ENCODE measurements around the gene SLC9A6.
A peak's percentile ranks its signal among the peaks of the same experiment; 100 is the strongest.

SLC9A6 gene

DNA sequence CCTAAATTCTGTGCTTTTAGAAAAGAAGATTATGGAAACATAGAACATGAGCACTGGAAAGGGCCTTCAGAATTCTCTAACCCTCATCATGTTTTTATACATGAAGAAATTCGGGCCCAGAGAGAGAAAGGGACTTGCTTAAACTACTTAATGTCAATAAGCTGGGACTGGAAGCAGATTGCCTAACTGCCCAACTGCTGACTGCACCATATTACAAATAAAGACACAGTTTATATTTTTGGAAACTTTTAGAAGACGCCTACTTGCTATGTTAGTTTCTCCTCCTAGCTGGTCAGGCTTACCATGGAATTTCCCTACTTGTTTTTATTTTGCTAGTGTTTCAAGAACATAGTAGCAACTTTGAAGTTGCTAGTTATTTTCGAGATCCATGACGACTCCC is 47.1 kb downstream of the SLC9A6 start:
- peak; percentile 71 for DNase-seq
- Histone ChIP-seq H3K27me3 (replicated peaks; ENCODE audit: insufficient read depth, low read length) (no peaks in the 10 kb centered on the region), H3K4me3 (ENCODE audit: low read length) (0 out of 2 replicates have a peak overlapping the region, but pooled peaks have one; percentile 9), H4K20me1 (ENCODE audit: insufficient read depth, low read length) (no peaks in the 10 kb centered on the region), H3K4me1 (ENCODE audit: low read length) (peaks cover 39% of the 10 kb centered on the region), H3K79me2 (ENCODE audit: low read length) (no peaks in the 10 kb centered on the region), H3K27ac (ENCODE audit: low read length) (peak overlapping the region; percentile 98), H3K36me3 (replicated peaks; ENCODE audit: insufficient read depth, low read length) (no peaks in the 10 kb centered on the region), H3K9me2 (replicated peaks; ENCODE audit: insufficient read depth, low read length) (no peaks in the 10 kb centered on the region), H3K9me3 (replicated peaks; ENCODE audit: insufficient read depth, low read length) (no peaks in the 10 kb centered on the region), H3K4me2 (ENCODE audit: low read depth, low read length) (peak overlapping the region; percentile 76), H3K9ac (ENCODE audit: low read length) (peak overlapping the region; percentile 65), H3F3A (ENCODE audit: insufficient read depth, low read length) (peaks cover 41% of the 10 kb centered on the region), H2AFZ (ENCODE audit: low read length) (no peak overlapping the region)
- TF ChIP-seq EZH2phosphoT487 (IDR thresholded peaks at IDR 0.05; ENCODE audit: low read length) (no peak), EZH2 (optimal IDR thresholded peaks at IDR 0.05; ENCODE audit: low read depth, low read length) (no peak)
- TF ChIP-seq, protein P1, sequence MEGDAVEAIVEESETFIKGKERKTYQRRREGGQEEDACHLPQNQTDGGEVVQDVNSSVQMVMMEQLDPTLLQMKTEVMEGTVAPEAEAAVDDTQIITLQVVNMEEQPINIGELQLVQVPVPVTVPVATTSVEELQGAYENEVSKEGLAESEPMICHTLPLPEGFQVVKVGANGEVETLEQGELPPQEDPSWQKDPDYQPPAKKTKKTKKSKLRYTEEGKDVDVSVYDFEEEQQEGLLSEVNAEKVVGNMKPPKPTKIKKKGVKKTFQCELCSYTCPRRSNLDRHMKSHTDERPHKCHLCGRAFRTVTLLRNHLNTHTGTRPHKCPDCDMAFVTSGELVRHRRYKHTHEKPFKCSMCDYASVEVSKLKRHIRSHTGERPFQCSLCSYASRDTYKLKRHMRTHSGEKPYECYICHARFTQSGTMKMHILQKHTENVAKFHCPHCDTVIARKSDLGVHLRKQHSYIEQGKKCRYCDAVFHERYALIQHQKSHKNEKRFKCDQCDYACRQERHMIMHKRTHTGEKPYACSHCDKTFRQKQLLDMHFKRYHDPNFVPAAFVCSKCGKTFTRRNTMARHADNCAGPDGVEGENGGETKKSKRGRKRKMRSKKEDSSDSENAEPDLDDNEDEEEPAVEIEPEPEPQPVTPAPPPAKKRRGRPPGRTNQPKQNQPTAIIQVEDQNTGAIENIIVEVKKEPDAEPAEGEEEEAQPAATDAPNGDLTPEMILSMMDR (IDR thresholded peaks at IDR 0.05; ENCODE audit: low read length): no peak

DNA sequence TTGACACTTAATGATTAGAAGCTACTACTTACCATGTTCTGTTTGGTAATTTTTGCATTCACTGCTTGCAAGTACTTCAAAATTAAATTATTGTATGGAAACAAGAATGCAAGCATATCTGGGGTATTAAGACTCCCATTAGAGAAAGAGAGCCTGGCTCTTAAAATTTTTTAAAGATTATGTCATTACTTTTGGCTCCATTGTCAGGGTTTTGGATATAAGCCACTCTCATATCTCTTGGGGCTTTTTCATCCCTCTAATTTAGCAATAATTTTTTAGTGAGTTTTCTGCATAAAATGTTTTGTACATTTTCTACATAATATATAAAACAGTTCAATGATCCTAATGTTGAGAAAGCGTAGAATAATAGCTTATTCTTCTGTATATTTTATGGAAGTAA is 49.4 kb downstream of the SLC9A6 start:
- H4K20me1 ChIP-seq (ENCODE audit: insufficient read depth, low read length): no peaks in the 10 kb centered on the region
- peaks cover 39% of the 10 kb centered on the region for H3F3A ChIP-seq (ENCODE audit: insufficient read depth, low read length)
- H3K27ac ChIP-seq (ENCODE audit: low read length): no peak overlapping the region
- H2AFZ ChIP-seq (ENCODE audit: low read length): no peak overlapping the region
- TF ChIP-seq, protein P1 (IDR thresholded peaks at IDR 0.05; ENCODE audit: low read length): no peak
- TF ChIP-seq EZH2phosphoT487 (IDR thresholded peaks at IDR 0.05; ENCODE audit: low read length) (no peak), EZH2 (optimal IDR thresholded peaks at IDR 0.05; ENCODE audit: low read depth, low read length) (no peak)
- H3K4me1 ChIP-seq (ENCODE audit: low read length): peaks cover 27% of the 10 kb centered on the region
- H3K4me3 ChIP-seq (ENCODE audit: low read length): no peak overlapping the region
- H3K9ac ChIP-seq (ENCODE audit: low read length): no peak overlapping the region
- H3K4me2 ChIP-seq (ENCODE audit: low read depth, low read length): no peak overlapping the region
- no peaks in the 10 kb centered on the region for H3K9me2 ChIP-seq (replicated peaks; ENCODE audit: insufficient read depth, low read length)
- H3K9me3 ChIP-seq (replicated peaks; ENCODE audit: insufficient read depth, low read length): no peaks in the 10 kb centered on the region
- H3K36me3 ChIP-seq (replicated peaks; ENCODE audit: insufficient read depth, low read length): no peaks in the 10 kb centered on the region
- no peaks in the 10 kb centered on the region for H3K27me3 ChIP-seq (replicated peaks; ENCODE audit: insufficient read depth, low read length)
- no peak for DNase-seq
- H3K79me2 ChIP-seq (ENCODE audit: low read length): no peaks in the 10 kb centered on the region

DNA sequence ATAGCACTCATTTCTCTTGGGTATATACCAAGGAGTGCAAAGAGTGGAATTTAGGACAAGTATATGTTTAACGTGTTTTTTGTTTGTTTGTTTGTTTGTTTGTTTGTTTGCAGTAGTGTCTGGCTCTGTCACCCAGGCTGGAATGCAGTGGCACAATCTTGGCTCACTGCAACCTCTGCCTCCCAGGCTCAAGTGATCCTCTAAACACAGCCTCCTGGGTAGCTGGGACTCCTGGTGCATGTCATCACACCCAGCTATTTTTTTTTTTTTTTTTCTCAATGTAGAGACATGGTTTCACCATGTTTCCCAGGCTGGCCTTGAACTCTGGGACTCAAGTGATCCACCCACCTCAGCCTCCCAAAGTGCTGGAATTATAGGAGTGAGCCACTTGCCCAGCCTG is 50.4 kb downstream of the SLC9A6 start:
- H3K79me2 ChIP-seq (ENCODE audit: low read length): no peaks in the 10 kb centered on the region
- H3F3A ChIP-seq (ENCODE audit: insufficient read depth, low read length): peaks cover 29% of the 10 kb centered on the region
- no peak overlapping the region for H3K4me3 ChIP-seq (ENCODE audit: low read length)
- no peaks in the 10 kb centered on the region for H3K9me3 ChIP-seq (replicated peaks; ENCODE audit: insufficient read depth, low read length)
- no peaks in the 10 kb centered on the region for H3K9me2 ChIP-seq (replicated peaks; ENCODE audit: insufficient read depth, low read length)
- no peaks in the 10 kb centered on the region for H3K36me3 ChIP-seq (replicated peaks; ENCODE audit: insufficient read depth, low read length)
- H2AFZ ChIP-seq (ENCODE audit: low read length): no peak overlapping the region
- no peaks in the 10 kb centered on the region for H4K20me1 ChIP-seq (ENCODE audit: insufficient read depth, low read length)
- H3K4me1 ChIP-seq (ENCODE audit: low read length): peaks cover 17% of the 10 kb centered on the region
- no peak overlapping the region for H3K4me2 ChIP-seq (ENCODE audit: low read depth, low read length)
- no peak overlapping the region for H3K9ac ChIP-seq (ENCODE audit: low read length)
- no peak for TF ChIP-seq EZH2phosphoT487 (IDR thresholded peaks at IDR 0.05; ENCODE audit: low read length)
- TF ChIP-seq, protein P1 (IDR thresholded peaks at IDR 0.05; ENCODE audit: low read length): no peak
- TF ChIP-seq EZH2 (optimal IDR thresholded peaks at IDR 0.05; ENCODE audit: low read depth, low read length): no peak
- no peaks in the 10 kb centered on the region for H3K27me3 ChIP-seq (replicated peaks; ENCODE audit: insufficient read depth, low read length)
- DNase-seq: no peak
- H3K27ac ChIP-seq (ENCODE audit: low read length): no peak overlapping the region
